CD4-positive, alpha-beta T cell treated with Interleukin-17A for 1 hour (primary cell): ENCODE data around the gene KCNJ5.
A peak's percentile ranks its signal among the peaks of the same experiment; 100 is the strongest.

Source experiments
- DNase-seq: peaks from one replicate; pipeline ENCODE4 v3.0.0-alpha.2; 2020

Gene KCNJ5

GRCh38 chr11:128897826-128898225 is 6.7 kb downstream of the KCNJ5 start:
- DNase-seq: no peak

- DNase-seq: no peak
Observed at GRCh38 chr11:128898580-128899344, 7.6 kb downstream of the KCNJ5 start.

- DNase-seq: no peak
Observed at GRCh38 chr11:128900468-128900867, 9.3 kb downstream of the KCNJ5 start.

DNA sequence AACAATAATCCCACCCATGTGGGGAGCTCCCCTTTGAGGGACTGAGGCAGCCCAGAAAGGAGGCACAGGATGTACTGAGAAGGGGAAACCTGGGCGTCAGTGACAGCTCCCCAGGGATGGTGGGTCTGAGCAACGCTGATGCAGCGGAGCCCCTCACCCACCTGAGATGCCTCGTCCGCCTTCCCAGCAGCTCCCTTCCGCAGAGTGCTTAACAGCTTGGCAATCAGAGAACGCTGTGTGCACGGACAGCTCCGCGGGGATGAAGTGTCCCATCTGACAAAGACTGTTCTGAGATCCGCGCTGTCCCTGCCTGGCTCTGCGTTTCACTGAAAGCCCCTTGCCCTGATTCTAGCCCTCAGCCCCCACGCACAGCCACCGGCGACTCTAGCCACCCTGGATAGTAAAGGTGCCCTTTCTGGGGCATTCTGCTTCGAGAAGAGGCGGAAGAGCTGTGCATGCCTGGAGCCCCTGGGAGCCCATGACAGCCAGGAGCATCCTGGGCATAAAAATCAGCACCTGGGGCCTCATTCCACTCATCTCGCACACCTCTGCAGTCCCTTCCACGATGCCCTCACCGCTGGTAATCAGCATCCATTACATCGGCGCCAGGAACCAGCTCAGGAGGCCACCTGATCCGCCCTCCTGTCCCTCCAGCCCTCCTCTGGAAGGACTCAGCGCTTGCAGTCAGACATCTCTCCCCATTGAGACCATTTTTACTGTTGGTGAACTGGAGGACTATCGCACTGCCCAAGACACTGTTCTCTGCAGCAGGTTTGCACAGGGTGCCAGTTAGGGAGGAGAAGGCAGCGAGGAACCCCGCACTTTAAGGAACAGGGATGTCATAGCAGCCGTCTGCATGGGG is 10.7 kb downstream of the KCNJ5 start:
- DNase-seq: no peak

GRCh38 chr11:128902515-128903066 is 11.4 kb downstream of the KCNJ5 start:
- DNase-seq: no peak

DNA sequence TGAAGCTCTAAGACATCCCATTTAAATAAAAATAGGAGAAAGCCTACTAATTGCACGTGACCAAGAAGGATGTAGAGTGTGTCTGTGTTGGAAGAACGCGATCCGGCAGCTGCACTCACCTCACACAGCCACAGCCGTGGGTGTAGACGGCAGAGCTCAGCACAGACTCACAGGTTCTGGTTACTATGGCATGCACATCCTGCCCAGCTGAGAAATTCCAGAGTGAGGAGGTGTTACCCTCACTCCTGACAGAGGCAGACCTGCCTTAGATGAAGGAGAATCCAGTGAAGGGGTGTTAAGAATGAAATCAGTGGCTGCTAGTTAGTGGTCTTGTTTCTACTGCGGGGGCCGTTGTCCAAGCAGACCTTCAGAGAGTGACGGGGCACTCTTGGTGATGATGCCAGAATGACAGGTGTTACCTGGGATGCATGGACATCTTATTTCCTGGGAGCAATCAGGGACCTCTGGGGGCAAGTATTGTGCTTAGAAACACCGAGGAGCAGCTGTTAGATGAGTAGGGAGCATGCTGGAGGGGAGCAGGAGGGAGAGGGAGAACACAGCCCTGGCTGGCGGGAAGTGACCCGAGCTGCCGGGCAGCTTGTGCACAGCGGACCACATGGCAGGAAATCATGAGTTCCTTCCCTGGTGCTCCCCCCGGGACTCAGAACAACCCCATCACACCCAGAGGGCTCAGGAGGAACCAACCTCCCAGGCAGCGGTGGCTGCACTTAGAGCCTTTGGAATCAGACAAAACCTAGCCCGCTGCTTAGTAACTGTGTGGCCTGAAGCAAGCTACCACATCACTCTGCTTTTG is 12.3 kb downstream of the KCNJ5 start:
- DNase-seq: no peak

DNA sequence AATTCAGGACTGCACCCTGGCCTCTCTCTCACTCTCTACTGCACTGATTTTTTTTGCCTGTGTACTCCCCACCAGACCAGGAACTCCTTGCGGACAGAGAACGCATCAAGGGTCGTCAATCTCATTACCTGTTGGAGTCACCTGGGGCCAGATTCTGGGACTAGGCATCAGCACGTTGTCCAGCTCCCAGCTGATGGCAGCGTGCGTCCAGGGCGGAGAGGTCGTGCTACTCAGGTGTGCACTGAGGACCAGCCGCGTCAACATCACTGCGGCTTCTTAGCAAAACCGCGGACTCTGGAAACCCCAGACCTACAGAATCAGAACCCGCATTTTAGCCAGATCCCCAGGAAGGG is 13.1 kb downstream of the KCNJ5 start:
- no peak for DNase-seq

GRCh38 chr11:128904656-128905344 is 13.6 kb downstream of the KCNJ5 start:
- DNase-seq: no peak

GRCh38 chr11:128905345-128906184 is 14.4 kb downstream of the KCNJ5 start:
- peak; percentile 46 for DNase-seq

DNA sequence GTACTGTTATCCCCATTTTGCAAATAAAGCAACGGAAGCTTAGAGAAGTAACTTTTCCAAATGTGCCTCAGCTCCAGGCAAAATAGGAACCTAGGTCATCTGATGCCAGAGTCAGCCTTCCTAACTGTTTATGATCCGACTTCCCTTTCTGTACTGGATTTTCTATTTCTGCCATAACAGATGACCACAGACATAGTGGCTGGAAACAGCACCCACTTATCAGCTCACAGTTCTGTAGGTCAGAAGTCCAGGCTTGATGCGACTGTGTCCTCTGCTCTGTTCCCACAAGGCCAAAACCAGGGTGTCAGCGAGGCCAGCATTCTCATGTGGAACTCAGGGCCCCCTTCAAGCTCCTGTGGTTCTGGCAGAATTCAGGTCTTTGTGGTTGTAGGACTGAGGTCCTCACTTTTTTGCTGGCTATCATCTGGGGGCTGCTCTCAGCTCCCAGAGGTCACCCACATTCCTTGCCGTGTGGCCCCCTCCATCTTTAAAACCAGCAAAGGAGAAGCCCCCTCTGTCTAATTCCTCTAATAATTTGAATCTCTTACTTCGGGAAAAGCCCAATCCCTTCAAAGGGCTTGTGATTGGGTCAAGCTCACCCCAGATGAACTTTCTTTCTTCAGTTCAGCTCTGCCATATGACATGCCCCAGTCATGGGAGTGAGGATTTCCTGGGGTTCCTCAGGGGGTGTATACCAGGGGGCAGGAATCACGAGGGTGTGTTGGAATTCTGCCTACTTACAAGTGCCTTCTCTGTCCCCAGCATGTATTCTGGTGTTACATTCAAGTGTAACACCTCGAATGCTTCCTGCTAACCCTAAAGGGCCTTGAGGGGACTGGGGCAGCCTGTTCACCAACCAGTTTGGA is 15.3 kb downstream of the KCNJ5 start:
- DNase-seq: no peak

GRCh38 chr11:128907585-128907984 is 16.4 kb downstream of the KCNJ5 start:
- no peak for DNase-seq

DNA sequence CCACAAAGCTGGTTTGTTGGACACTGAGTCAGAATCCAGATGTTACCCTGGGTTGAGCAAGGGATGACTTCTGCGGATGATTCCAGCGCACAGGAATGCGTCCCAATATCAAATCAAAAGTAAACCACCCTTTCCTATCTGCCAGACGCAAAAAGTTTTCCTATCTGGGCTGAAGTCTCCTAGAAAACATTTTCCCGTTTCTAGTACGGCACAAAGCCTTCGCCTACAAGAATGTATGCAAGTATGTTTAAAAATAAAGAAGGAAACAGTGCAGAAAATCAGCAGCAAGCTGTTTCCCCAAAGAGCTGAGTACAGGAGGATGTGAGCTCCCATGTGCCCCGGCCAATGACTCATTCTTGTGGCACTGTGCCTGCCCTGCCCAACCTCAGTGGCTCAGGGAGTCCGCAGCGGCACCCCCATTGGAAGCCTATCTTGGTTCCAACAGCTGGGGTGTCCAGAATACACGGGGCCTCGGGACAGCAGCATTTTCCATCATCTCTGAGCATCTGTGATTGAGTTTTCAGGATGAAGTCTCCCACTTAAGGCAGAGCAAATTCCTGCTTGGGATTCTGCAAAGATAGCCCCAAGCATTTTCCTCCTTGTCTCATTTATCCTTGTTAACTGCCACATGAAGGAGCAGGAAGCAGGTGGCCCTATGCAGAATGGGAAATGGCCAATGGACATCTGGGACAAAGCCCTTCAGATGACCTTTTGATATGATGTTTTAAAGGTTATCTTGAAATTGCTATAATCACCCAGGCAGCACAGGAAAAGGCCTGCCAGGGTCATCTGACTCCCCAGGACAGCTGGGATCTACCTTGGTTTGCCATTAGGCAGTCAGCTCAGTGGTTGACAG is 17.5 kb downstream of the KCNJ5 start:
- DNase-seq: no peak

DNA sequence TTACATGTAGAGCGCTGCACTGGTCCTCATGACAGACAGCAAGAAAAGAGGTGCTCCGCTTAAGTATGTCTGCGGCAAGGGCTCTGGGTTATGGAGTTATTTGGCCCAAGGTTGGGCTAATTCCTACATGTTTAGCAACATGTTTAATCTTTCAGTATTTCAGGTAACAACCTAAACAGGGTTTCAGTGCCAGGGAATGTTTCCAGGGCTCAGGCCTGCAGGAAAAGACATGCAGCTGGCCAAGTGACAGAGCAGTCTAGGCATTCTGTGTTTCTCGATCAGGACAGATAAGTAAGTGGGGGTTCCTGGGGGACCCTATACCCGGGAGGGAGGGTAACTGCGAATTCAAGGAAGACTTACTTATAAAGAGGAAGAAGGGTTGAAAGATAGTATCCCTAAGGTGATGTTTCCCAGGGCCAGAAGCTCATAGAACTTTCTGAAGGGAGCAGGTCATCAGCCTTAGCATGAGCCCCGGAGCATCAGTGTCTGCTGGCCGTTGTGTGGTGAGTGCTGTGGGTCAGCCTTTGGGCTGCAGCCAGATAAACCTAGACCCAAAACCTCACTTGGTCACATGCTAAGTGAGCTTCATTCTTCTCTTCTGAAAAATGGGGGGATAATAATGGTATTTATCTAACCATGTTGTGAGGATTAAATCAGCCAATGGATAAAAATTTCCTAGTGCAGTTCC is 18.4 kb downstream of the KCNJ5 start:
- DNase-seq: no peak

GRCh38 chr11:128910576-128910975 is 19.4 kb downstream of the KCNJ5 start:
- no peak for DNase-seq

- DNase-seq: no peak
Observed at GRCh38 chr11:128911239-128911638, 20.1 kb downstream of the KCNJ5 start.

DNA sequence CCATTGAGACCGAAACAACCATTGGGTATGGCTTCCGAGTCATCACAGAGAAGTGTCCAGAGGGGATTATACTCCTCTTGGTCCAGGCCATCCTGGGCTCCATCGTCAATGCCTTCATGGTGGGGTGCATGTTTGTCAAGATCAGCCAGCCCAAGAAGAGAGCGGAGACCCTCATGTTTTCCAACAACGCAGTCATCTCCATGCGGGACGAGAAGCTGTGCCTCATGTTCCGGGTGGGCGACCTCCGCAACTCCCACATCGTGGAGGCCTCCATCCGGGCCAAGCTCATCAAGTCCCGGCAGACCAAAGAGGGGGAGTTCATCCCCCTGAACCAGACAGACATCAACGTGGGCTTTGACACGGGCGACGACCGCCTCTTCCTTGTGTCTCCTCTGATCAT is 20.5 kb downstream of the KCNJ5 start:
- no peak for DNase-seq

- no peak for DNase-seq
Observed at GRCh38 chr11:128913806-128914205, 22.6 kb downstream of the KCNJ5 start.

DNA sequence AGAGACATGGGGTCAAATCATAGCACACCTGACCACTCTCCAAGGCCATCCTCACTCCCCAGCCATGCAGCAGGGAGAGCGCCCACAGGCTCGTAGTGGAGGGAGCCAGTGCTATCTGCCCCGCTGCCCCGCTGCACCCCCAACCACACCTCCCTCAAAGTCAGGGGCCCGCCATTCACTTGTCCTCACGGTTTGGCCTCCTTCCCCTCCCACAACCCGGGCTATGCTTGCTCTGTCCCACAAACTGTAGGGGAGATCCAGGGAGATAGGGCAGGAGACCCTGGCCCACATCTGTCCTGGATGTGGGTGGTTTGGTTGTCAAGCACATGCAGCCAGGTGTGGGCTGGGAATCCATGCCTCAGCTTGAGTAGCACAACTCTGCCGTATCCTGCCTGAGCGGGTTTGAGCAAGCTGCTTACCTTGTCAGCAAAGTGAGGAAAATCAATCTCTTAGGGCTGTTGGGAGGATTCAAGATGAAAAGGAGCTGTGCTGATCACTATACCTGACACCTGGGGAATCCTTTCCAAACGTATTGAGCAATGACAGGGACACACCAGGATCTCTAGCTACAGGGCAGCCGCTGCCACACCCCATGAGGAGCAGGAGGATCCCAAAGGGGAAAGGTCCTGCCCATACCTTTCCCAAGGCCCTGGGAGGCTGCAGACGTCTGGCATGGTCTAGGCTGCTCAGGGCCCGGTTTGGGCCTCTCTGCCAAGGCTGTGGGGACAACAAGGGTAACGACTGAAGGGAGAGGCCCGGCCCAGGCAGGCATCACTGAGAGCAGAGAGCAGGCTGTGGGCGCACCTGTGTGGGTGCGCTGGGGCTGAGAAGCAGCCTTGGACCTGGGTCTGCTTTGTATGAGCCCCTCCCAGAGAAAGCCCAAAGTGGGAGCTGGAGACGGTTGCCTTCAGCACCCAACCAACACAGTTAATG is 23.3 kb downstream of the KCNJ5 start:
- DNase-seq: no peak
